GM19193 (cell line): ENCODE data around the gene CNTNAP5.

ENCODE experiments used
- POLR2A ChIP-seq: IDR thresholded peaks from 4 replicates; pipeline ENCODE4 v1.6.1; 2011; ENCODE audit not compliant: insufficient read depth, insufficient read length; ENCODE audit errors: extremely low read depth

The CNTNAP5 gene

GRCh38 chr2:124646166-124646815 lies 621.2 kb downstream of the CNTNAP5 start:
- no peak for TF ChIP-seq POLR2A

DNA sequence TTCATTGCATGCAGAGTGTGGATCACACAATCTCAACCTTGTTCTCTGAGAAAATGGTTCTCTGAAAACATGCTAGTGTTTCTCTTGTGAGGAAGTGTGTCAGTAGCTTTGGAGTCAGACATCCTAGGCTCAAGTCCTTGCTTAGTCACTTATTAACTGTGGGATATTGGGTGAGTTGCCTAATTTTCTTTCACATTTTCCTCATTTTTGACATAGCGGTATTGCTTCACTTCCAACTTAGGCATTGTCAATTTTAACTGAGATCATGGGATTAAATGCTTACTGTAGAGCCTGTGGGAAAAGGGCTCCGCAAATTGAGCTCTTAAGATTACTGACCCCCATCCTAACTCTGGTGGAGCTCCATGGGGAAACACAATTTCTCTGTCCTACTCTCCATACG lies 622.2 kb downstream of the CNTNAP5 start:
- no peak for TF ChIP-seq POLR2A

- no peak for TF ChIP-seq POLR2A
Measured at GRCh38 chr2:124647663-124648062, 622.6 kb downstream of the CNTNAP5 start.

GRCh38 chr2:124649001-124649400 lies 623.9 kb downstream of the CNTNAP5 start:
- no peak for TF ChIP-seq POLR2A

DNA sequence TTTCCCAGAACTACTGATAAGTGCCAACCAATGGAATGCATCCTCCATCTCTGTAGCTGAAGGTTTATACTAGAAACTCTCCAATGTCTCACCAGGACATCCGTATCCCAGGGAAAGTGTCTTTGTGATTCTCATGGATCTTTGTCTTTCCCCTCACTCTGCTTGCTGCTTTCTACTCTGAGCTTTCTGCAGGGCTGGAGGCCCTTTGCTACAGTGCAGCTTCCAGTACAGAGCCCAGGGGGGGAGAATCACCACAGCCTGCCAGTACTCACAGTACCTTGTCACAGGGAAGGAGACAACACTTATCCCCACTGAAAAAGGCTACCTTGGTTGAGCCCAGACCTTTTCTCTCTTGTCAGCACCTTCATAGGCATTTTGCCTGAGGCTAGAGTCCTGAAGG lies 627.0 kb downstream of the CNTNAP5 start:
- TF ChIP-seq POLR2A: no peak

GRCh38 chr2:124658373-124658772 lies 633.3 kb downstream of the CNTNAP5 start:
- TF ChIP-seq POLR2A: no peak

- no peak for TF ChIP-seq POLR2A
Measured at GRCh38 chr2:124661558-124661957, 636.5 kb downstream of the CNTNAP5 start.

DNA sequence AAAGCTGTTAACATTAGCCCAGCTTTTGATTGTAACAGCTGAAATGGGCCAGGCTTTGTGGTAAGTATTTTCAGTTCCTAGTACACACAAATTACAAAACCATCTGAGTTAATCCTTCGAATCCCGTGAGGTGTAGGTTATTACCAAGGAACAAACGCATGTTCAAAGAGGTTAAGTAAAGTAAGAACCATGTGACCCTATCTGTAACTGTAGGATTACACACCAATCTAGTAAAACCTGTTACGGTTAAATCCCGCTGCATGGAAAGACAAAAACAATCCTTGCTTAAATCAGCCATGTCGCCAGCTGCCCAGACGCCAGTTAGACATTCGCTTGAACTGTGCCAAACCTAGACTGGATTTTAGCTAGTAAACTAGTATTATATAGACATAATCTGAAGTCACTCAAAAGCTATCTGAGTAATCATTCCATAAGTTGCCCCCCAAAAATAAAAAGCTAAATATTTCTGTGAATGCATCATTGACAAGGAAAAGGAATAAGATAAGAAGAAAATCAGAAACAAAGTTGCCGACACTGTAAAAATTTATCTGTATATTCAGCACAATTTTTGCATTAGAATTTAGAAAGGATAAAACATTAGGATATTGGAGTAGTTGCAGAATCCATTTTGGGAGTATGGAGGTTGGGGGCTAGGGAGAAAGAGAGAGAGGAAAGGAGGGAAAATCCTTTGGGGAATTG lies 638.0 kb downstream of the CNTNAP5 start:
- no peak for TF ChIP-seq POLR2A

DNA sequence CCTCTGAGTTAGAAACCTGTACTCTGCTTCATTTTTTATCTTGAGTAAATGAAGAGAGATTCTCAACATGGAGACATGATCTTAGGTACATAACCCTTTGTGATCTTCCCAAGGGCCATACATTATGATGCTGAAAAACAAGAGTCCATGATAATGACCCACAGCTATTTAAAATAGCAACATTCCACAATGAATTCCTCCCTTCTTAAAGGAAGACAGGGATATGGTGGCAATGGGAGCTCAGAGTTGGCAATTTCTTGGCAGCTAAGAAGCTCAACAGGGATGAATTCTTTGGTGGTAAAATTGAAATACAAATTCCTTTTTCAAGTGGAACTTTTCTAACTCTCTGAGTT lies 638.5 kb downstream of the CNTNAP5 start:
- no peak for TF ChIP-seq POLR2A

DNA sequence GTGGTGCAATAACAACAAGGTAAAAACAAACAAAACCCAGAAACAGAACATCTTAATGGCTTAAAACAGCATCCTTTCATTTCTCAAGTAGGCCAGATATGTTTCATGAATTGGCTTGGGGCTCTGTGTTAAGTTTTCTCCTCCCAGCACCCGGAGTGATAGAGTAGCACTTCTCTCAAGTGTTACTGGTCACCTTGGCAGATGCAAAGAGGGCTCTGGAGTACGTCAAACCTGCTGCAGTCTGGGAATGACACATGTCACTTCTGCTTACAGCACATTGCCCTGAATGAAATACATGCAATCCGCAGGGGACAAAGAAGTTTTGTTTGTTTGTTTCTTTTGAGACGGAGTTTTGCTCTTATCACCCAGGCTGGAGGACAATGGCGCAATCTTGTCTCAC lies 639.3 kb downstream of the CNTNAP5 start:
- no peak for TF ChIP-seq POLR2A

DNA sequence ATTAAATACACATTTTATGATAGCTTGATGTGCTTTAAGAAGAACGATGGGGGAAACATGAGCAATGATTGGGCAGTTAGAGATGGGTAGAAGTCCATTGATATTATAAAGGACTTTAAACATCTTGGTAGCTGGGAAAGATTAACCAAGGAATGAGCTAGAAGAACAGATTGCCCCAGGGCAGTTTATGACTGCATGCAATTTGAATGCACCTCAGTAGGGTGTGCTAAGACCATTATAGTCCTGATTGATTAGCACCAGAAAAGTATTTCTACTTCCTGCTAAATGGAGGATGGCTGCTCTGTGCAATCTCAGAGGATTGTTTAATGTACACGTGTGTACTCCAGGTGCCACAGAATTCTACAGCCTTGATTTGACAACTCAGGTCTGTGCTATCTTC lies 641.9 kb downstream of the CNTNAP5 start:
- no peak for TF ChIP-seq POLR2A

DNA sequence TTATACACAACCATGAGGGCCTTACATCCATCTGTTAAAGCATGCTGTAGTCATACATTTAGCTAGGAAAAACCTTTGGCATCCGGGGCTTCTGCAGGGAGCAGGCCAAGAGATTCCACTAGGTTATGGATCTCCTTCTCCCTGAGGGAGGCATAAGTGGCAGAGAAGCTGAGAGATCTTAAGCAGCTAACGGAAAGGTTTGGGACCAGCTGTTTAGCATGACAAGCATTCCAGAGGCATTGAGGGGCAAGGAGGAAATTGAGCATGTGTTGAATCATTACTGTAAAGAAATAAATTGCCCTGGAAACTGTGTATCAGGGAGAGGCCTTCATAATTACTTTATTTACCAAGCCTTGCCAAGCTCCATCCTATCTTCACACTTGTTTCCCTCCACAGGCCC lies 643.1 kb downstream of the CNTNAP5 start:
- no peak for TF ChIP-seq POLR2A

- TF ChIP-seq POLR2A: no peak
Measured at GRCh38 chr2:124670187-124670586, 645.1 kb downstream of the CNTNAP5 start.

DNA sequence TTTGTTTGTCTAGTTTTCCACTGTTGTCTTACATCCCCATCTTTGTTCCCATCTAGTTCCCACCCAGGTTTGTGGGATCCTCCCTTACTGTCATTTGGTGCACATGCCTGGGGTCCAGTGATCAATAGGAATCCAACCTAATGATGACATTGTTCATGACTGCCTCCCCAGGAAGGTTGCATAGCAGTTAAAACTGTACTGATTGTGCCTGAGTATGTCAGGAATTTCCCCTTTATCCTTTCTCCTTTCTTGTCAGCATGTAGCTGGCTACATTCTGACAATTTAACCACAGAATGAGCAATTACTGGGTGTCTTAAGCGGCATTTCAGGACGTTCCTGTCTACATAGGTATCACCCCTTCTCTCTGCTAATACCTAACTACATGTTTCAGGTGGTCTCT lies 653.0 kb downstream of the CNTNAP5 start:
- TF ChIP-seq POLR2A: no peak

DNA sequence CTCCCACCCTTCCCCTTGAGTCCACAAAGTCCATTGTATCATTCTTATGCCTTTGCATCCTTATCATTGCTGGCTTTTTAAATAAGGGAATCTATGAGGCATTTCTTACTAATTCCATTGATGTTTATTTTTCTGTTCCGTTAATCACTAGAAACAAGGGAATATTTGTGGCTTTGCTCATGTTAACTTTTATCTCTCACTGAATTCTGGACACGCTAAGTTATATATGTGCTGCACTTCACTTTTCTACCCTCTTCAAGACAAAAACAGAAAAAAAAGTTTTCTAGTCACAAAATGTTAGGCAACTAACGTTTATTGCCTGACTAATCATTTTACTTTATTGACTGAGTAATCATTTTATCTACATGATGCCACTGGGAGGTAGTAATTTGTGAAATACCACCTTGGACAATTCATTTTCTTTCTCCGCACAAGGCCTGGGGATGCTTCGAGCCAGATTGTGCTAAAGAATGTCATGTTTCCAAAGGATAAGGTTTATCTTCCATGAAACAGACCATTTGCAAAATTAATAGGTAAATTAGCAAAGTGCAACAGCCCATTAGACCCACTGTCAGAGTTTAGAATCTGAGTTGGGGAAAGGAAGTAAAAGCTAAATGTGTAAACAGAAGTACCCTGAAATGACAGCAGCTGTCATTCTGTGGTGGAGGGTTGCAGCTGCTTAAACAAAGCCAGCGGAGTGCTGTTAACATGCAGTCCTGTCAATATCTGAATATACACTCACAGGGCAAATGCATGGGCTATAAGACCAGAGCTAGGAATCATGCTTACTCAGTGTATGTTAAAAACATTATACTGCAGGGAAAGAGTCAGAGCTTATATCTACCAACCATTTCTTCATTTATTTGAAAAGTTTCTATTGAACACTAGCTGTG lies 658.7 kb downstream of the CNTNAP5 start:
- TF ChIP-seq POLR2A: no peak

DNA sequence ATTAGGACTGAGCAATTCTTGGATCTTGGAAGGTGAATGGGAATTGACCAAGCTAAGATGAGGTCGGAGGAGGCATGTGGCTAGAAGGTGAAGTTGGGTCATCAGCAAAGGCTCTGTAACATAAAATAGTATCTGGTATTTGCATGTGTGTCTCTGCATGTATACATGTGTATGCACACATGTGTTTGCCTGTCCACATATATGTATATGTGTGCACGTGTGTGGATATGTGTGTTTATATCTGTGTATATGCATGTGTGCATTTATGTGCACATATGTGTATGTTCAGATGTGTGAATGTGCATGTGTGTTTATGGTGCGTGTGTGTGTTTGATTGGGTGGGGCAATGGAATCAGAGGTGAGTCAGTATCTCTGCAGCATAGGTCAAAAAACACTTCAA lies 664.3 kb downstream of the CNTNAP5 start:
- no peak for TF ChIP-seq POLR2A

GRCh38 chr2:124692216-124692615 lies 667.1 kb downstream of the CNTNAP5 start:
- TF ChIP-seq POLR2A: no peak

- TF ChIP-seq POLR2A: no peak
Measured at GRCh38 chr2:124692707-124693106, 667.6 kb downstream of the CNTNAP5 start.
